ENCODE results near the gene DENND4A. TPM values are rescaled to one million over a fixed set of nuclear protein-coding genes. Genes with fewer than 3 reads are reported as not detected.

Gene DENND4A
- total and polyA plus RNA-seq, 9 of the 15 experiments (the other 6 are each of a cell fraction or from before 2014, with no cell fraction given) = 6.8 to 32.3 (median 19.9) TPM

DNA sequence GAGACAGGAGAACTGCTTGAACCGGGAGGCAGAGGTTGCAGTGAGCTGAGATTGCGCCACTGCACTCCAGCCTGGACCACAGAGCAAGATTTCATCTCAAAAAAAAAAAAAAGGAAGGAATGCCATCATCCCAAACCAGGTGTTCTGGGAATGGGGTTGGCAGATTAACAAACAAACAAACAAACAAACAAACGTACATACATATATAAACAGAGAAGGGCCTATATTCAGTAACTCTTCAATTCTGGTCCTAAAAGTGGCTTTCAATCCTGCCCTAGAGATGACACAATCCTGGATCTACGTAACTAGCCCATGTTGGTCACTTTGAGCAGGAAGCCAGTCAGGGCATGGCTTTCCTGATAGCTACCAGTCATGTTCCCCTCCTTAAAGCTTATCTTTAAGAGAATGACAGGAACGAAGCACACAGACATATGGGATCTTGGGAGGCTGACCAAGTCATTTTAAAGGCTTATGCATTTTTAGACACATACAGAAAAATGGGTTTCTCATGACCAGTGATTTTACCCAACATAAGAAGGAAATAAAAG is 47.3 kb upstream of the DENND4A start (continued):
- TF ChIP-seq HDAC3 (IDR thresholded peaks at IDR 0.05; ENCODE audit: borderline replicate concordance, partially characterized antibody) (peak; percentile 65), RCOR1 (IDR thresholded peaks at IDR 0.05; ENCODE audit: borderline replicate concordance in 1 of 2, low read depth in 2 of 2, low read length in 2 of 2) (peak in 1 of 2 experiments; percentile 83; a peak in 2 of 4 replicates), SAFB2 (IDR thresholded peaks at IDR 0.05; ENCODE audit: borderline replicate concordance, low read depth, low read length, severe bottlenecking) (no peak), TCF3 (CRISPR knock-in tag; IDR thresholded peaks at IDR 0.05) (peak; percentile 85), CEBPG (CRISPR knock-in tag; IDR thresholded peaks at IDR 0.05) (peak; percentile 54; the same call in 1 of the 2 replicates), CEBPG (tag; conservative IDR thresholded peaks at IDR 0.05 in 1 of 2, IDR thresholded peaks at IDR 0.05 in 1 of 2) (peak; percentile 54 to 72; a peak in 2 of 4 replicates), ZNF785 (CRISPR knock-in tag; IDR thresholded peaks at IDR 0.05) (no peak), BRCA1 (IDR thresholded peaks at IDR 0.05) (no peak), BRCA1 (CRISPR knock-in tag; IDR thresholded peaks at IDR 0.05) (no peak), TEAD4 (IDR thresholded peaks at IDR 0.05; ENCODE audit: low read length) (peak; percentile 66), TEAD4 (CRISPR knock-in tag; IDR thresholded peaks at IDR 0.05; ENCODE audit: borderline replicate concordance) (no peak), SMARCA4 (IDR thresholded peaks at IDR 0.05) (peak; percentile 83), HNRNPLL (IDR thresholded peaks at IDR 0.05; ENCODE audit: low read depth, low read length, poor library complexity, severe bottlenecking) (peak; percentile 99), PTRF (tag; IDR thresholded peaks at IDR 0.05) (no peak), MAFK (IDR thresholded peaks at IDR 0.05; ENCODE audit: low read length) (peak; percentile 30; the same call in 1 of the 2 replicates), NCOA1 (IDR thresholded peaks at IDR 0.05; ENCODE audit: low read depth) (no peak), TEAD1 (CRISPR knock-in tag; IDR thresholded peaks at IDR 0.05) (no peak), NRF1 (conservative IDR thresholded peaks at IDR 0.05 in 1 of 2, IDR thresholded peaks at IDR 0.05 in 1 of 2) (0 out of 4 replicates have a peak, but pooled peaks of 1 of the 2 experiments have one; percentile 9), SIN3B (IDR thresholded peaks at IDR 0.05; ENCODE audit: low read depth) (no peak), KAT2B (IDR thresholded peaks at IDR 0.05; ENCODE audit: low read depth, low read length) (no peak), KDM4B (IDR thresholded peaks at IDR 0.05; ENCODE audit: borderline replicate concordance in 2 of 2, low read depth in 1 of 2) (no peak), TGIF2 (CRISPR knock-in tag; IDR thresholded peaks at IDR 0.05) (no peak), DPF2 (IDR thresholded peaks at IDR 0.05) (peak; percentile 80), HOXB6 (CRISPR knock-in tag; IDR thresholded peaks at IDR 0.05; ENCODE audit: borderline replicate concordance) (no peak)
- TF ChIP-seq, protein P1, sequence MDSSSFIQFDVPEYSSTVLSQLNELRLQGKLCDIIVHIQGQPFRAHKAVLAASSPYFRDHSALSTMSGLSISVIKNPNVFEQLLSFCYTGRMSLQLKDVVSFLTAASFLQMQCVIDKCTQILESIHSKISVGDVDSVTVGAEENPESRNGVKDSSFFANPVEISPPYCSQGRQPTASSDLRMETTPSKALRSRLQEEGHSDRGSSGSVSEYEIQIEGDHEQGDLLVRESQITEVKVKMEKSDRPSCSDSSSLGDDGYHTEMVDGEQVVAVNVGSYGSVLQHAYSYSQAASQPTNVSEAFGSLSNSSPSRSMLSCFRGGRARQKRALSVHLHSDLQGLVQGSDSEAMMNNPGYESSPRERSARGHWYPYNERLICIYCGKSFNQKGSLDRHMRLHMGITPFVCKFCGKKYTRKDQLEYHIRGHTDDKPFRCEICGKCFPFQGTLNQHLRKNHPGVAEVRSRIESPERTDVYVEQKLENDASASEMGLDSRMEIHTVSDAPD (CRISPR knock-in tag; IDR thresholded peaks at IDR 0.05) = no peak
- TF ChIP-seq, protein P2, sequence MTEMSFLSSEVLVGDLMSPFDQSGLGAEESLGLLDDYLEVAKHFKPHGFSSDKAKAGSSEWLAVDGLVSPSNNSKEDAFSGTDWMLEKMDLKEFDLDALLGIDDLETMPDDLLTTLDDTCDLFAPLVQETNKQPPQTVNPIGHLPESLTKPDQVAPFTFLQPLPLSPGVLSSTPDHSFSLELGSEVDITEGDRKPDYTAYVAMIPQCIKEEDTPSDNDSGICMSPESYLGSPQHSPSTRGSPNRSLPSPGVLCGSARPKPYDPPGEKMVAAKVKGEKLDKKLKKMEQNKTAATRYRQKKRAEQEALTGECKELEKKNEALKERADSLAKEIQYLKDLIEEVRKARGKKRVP (CRISPR knock-in tag; IDR thresholded peaks at IDR 0.05) = no peak
- TF ChIP-seq, protein P3, sequence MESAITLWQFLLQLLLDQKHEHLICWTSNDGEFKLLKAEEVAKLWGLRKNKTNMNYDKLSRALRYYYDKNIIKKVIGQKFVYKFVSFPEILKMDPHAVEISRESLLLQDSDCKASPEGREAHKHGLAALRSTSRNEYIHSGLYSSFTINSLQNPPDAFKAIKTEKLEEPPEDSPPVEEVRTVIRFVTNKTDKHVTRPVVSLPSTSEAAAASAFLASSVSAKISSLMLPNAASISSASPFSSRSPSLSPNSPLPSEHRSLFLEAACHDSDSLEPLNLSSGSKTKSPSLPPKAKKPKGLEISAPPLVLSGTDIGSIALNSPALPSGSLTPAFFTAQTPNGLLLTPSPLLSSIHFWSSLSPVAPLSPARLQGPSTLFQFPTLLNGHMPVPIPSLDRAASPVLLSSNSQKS (CRISPR knock-in tag; IDR thresholded peaks at IDR 0.05) = no peak
